Measurements from ENCODE around the gene TMEM223.

GRCh38 chr11:62810748-62811147 is 18.9 kb upstream of the TMEM223 start:
- no peak for TF ChIP-seq EZH2 (IDR thresholded peaks at IDR 0.05; ENCODE audit: low read depth)
- no peak for TF ChIP-seq CTCF (conservative IDR thresholded peaks at IDR 0.05)
